HEK293T (cell line): ENCODE data around the gene RBM41.
"Not testable (repeated sequence)": the region's sequence is repeated elsewhere in the genome, so short reads cannot be mapped to it uniquely, and the experiment has no call there.

Experiments
- CTCF ChIA-PET: fragments of 350-600 bp; formaldehyde crosslinking; extraction: SDS; loops from one replicate; lab custom pipeline; 2021; ENCODE audit warnings: antibody characterized with exemption, inconsistent platforms; lab: Yijun Ruan, JAX
- POLR2A ChIA-PET: fragments of 350-600 bp; formaldehyde crosslinking; extraction: SDS; loops from one replicate; lab custom pipeline; 2020; ENCODE audit warnings: antibody characterized with exemption, inconsistent platforms; lab: Yijun Ruan, JAX
- DNase-seq: peaks from one replicate; pipeline ENCODE4 v3.0.0; 2012; ENCODE audit warnings: mixed read lengths; ENCODE audit errors: extremely low spot score
- ARNT ChIP-seq: fragments of 450-650 bp; IDR thresholded peaks from 2 replicates; pipeline ENCODE4 v1.6.1; 2017; ENCODE audit warnings: mild to moderate bottlenecking
- BHLHE40 ChIP-seq: fragments of 450-650 bp; IDR thresholded peaks from 2 replicates; pipeline ENCODE4 v1.6.1; 2016; ENCODE audit warnings: mild to moderate bottlenecking, moderate library complexity, borderline replicate concordance
- CTBP1 ChIP-seq: fragments of 450-650 bp; IDR thresholded peaks from 2 replicates; pipeline ENCODE4 v1.6.1; 2016; ENCODE audit warnings: borderline replicate concordance
- ELF4 ChIP-seq: fragments of 450-650 bp; IDR thresholded peaks from 2 replicates; pipeline ENCODE4 v1.6.1; 2017; ENCODE audit warnings: antibody characterized with exemption
- FOXA1 ChIP-seq: fragments of 450-650 bp; IDR thresholded peaks from 2 replicates; pipeline ENCODE4 v1.6.1; 2016; ENCODE audit warnings: mild to moderate bottlenecking
- FOXK2 ChIP-seq: fragments of 450-650 bp; IDR thresholded peaks from 2 replicates; pipeline ENCODE4 v1.6.1; 2016; ENCODE audit warnings: mild to moderate bottlenecking
- FOXM1 ChIP-seq: fragments of 450-650 bp; IDR thresholded peaks from 2 replicates; pipeline ENCODE4 v1.6.1; 2017; ENCODE audit warnings: mild to moderate bottlenecking, borderline replicate concordance
- HDGF ChIP-seq: fragments of 450-650 bp; IDR thresholded peaks from 2 replicates; pipeline ENCODE4 v1.6.1; 2017; ENCODE audit warnings: antibody characterized with exemption, borderline replicate concordance
- L3MBTL2 ChIP-seq: fragments of 450-650 bp; conservative IDR thresholded peaks from 2 replicates; pipeline ENCODE4 v1.6.1; 2016; ENCODE audit warnings: mild to moderate bottlenecking
- LEF1 ChIP-seq: fragments of 450-650 bp; IDR thresholded peaks from 2 replicates; pipeline ENCODE4 v1.6.1; 2017; ENCODE audit warnings: mild to moderate bottlenecking, borderline replicate concordance
- NFRKB ChIP-seq: fragments of 450-650 bp; IDR thresholded peaks from 2 replicates; pipeline ENCODE4 v1.6.1; 2016; ENCODE audit warnings: mild to moderate bottlenecking, moderate library complexity
- PKNOX1 ChIP-seq: fragments of 450-650 bp; IDR thresholded peaks from 2 replicates; pipeline ENCODE4 v1.6.1; 2016
- SP1 ChIP-seq: fragments of 450-650 bp; IDR thresholded peaks from 2 replicates; pipeline ENCODE4 v1.6.1; 2017
- SUZ12 ChIP-seq: fragments of 450-650 bp; IDR thresholded peaks from 2 replicates; pipeline ENCODE4 v1.6.1; 2016; ENCODE audit warnings: mild to moderate bottlenecking
- TARDBP ChIP-seq: fragments of 450-650 bp; IDR thresholded peaks from 2 replicates; pipeline ENCODE4 v1.6.1; 2016
- ZNF384 ChIP-seq: fragments of 450-650 bp; IDR thresholded peaks from 2 replicates; pipeline ENCODE4 v1.6.1; 2016

The RBM41 gene

GRCh38 chrX:107118322-107119147, at the start of gene RBM41:
RBM41 (minus strand) TSS chrX:107118822; CDS start chrX:107118773, 49 bp downstream.
- ChIA-PET POLR2A (interaction anchor here (0.7 to 1.2 kb wide), 3 partner anchors 10 to 88 kb away, joined by 3 to 7 read pairs (median 3); partner anchors contain the start of genes DNAAF6 and NUP62CL), CTCF (interaction anchor here (0.6 kb wide), 1 partner anchor 182 kb away, joined by 3 read pairs; no protein-coding TSS in a partner anchor)
- TF ChIP-seq BHLHE40 (no peak), PKNOX1 (no peak), ELF4 (no peak), SP1 (no peak), LEF1 (no peak), FOXK2 (0 out of 2 replicates have a peak, but pooled peaks have one; percentile 69), HDGF (no peak), FOXA1 (no peak), FOXM1 (no peak), ARNT (no peak), TARDBP (no peak), L3MBTL2 (peak; percentile 60), ZNF384 (no peak), SUZ12 (peak; percentile 65; the same call in 1 of the 2 replicates), NFRKB (no peak), CTBP1 (no peak)
- DNase-seq = peak; percentile 74

GRCh38 chrX:107168257-107168656, 49.6 kb upstream of the RBM41 start:
- no peak for DNase-seq
- CTCF ChIA-PET = no interaction called here
- TF ChIP-seq FOXA1 (no peak), LEF1 (no peak), ZNF384 (no peak), SP1 (no peak), TARDBP (no peak), L3MBTL2 (no peak), ARNT (no peak), FOXM1 (no peak), PKNOX1 (no peak), NFRKB (no peak)
- POLR2A ChIA-PET = no interaction called here

- ChIA-PET CTCF (no interaction called here), POLR2A (no interaction called here)
- TF ChIP-seq L3MBTL2 = no peak
- no peak for DNase-seq
Observed at GRCh38 chrX:107167163-107167921, 48.7 kb upstream of the RBM41 start.

- DNase-seq, CTCF ChIA-PET, POLR2A ChIA-PET: not testable (repeated sequence)
Observed at GRCh38 chrX:107157618-107158017, 39.0 kb upstream of the RBM41 start.

GRCh38 chrX:107155621-107156430, 37.2 kb upstream of the RBM41 start:
- ChIA-PET CTCF (interaction anchor here (1.0 kb wide), 1 partner anchor 33 kb away, joined by 3 read pairs; no protein-coding TSS in a partner anchor), POLR2A (interaction anchor here (1.0 to 1.3 kb wide), 2 partner anchors 37 to 50 kb away, joined by 3 to 7 read pairs; partner anchors contain the start of genes DNAAF6, NUP62CL and RBM41)
- not testable (repeated sequence) for DNase-seq

GRCh38 chrX:107154787-107155620, 36.4 kb upstream of the RBM41 start:
- TF ChIP-seq CTBP1 = no peak
- ChIA-PET CTCF (interaction anchor here (0.6 to 1.0 kb wide), 3 partner anchors 13 to 170 kb away, joined by 3 read pairs; no protein-coding TSS in a partner anchor), POLR2A (interaction anchor here (1.0 to 1.3 kb wide), 2 partner anchors 36 to 51 kb away, joined by 3 to 7 read pairs; partner anchors contain the start of genes DNAAF6, NUP62CL and RBM41)
- no peak for DNase-seq
